Erythroblast (primary cell): ENCODE results near the gene DBP.

Experiments used
- GATA1 ChIP-seq: IDR thresholded peaks from 2 replicates; pipeline ENCODE4 v1.6.1; 2011; ENCODE audit warnings: low read depth, mild to moderate bottlenecking, control low read depth, low read length, moderate library complexity
- POLR2A ChIP-seq: IDR thresholded peaks from 2 replicates; pipeline ENCODE4 v1.6.1; 2011; ENCODE audit warnings: mild to moderate bottlenecking, low read length

GRCh38 chr19:48674921-48675824 lies 38.0 kb upstream of the DBP start:
- TF ChIP-seq POLR2A (no peak), GATA1 (no peak)
